NCI-H2107 treated with DMSO at 0.1 percent for 48 hours (cell line): ENCODE results near the gene RAB26.
"Not testable (repeated sequence)": the region's sequence is repeated elsewhere in the genome, so short reads cannot be mapped to it uniquely, and the experiment has no call there.

Experiments used
- DNase-seq: peaks from one replicate; lab custom pipeline; 2025; ENCODE audit not compliant: unreplicated experiment; lab: John Stamatoyannopoulos, UW

The RAB26 gene

GRCh38 chr16:2116428-2116827 lies 32.0 kb upstream of the RAB26 start:
- not testable (repeated sequence) for DNase-seq

DNA sequence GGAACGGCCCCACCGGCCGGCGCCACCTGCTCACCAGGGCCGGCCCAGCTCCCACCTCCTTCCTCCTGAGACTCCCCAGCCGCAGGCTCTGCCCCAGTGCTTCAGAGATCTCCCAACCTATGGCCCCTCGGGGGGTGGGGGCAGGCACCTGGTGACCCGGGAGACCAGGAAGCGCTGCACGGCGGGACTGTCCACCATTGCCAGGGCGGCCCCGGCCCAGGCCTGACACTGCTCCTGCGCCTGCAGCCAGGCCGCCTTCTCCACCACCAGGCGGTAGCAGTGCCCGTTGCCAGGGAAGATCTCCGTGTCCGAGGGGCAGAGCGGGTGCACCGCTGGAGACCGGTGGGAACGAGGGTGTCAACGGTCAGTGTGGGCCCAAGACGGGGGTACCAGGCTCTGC lies 31.1 kb upstream of the RAB26 start:
- not testable (repeated sequence) for DNase-seq

DNA sequence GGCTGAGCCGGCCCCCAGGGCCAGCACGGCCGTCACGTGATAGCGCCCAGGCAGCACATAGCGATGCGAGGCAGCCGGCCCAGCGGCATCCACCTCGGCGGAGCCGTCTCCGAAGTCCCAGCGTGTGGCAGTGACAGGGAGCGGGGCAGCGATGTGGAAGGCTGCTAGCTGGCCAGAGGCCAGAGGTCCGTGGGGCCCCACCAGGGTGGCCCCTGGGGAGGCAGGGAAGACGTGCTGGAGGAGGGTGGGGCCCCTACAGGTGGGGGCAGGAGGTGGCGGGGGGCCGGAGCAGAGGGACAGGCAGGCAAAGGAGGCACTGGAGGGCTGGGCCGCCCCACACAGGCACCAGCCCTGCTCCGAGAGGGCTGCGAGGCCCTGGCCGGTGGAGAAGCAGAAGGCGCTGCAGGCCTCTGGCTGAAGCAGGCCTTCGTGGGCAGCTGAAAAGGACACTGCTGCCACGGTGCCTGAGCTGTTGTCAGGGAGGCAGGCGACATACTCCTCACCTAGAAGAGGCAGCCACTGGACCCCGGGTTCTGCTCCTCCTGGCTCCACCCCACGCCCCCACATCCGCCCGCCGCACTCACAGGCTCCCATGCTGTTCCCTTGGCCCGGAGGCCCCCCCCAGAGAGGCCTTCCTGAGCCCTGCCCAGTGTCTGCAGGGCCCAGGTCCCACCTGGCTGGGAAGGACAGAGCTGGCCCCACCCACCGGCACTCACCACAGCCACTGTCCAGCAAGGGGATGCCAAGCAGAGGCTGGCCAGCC lies 30.3 kb upstream of the RAB26 start:
- not testable (repeated sequence) for DNase-seq

- peak; percentile 53 for DNase-seq
Observed at GRCh38 chr16:2121325-2121724, 27.1 kb upstream of the RAB26 start.

DNA sequence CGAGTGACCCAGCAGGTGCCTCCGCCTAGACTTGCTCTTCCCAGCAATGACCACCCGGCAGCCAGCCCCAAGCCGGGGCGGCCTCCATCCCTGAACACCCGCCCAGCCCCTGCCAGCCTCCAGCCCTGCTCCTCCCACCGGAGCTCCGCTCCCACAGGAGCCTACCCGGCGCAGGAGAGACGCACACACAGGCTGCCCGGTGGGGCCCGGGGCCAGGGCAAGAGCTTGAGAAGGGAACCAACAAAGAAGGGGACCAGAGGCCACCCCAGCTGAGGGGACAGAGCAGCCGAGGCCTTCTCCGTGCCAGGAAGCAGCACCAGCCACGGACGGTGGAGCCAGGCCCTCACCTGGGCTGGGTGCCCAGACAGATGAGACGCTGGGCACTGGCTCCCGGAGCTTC lies 26.6 kb upstream of the RAB26 start:
- DNase-seq, result no peak

- DNase-seq, result no peak
Observed at GRCh38 chr16:2122429-2122828, 26.0 kb upstream of the RAB26 start.

DNA sequence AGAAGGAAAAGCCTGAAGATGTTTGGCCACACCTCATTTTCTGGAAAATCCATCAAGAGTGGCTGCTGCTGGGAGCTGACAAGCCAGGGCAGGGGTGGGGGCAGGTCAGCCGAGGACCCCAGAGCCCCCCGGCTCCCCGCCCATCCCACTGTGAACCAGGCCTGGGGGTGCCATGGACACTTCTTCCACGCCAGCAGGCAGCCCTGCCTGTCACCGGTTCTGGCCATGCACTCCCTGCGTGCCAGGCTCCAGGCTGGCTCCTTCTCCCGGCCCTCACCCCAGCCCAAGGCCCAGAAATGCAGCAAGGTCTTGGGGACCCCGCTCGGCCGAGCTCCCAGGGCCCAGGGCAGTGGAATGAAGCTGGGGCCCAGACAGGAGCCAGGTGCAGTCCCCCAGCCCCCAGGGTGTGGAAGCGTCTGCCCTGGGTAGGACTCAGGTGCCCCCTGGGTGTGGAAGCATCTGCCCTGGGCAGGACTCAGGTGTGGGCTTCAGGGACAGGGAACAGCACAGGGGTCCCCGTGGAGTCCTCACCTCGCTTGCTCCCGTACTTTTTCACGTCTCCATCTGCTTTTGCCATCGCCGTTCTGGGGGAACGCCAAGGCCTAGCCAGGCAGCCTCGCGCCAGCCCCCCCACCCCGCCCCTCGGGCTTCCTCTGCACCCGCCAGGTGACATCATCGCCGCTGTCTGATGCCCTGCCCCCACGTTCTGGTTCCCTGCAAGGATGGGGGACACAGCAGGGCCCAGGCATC lies 25.3 kb upstream of the RAB26 start:
- DNase-seq, result not testable (repeated sequence)

DNA sequence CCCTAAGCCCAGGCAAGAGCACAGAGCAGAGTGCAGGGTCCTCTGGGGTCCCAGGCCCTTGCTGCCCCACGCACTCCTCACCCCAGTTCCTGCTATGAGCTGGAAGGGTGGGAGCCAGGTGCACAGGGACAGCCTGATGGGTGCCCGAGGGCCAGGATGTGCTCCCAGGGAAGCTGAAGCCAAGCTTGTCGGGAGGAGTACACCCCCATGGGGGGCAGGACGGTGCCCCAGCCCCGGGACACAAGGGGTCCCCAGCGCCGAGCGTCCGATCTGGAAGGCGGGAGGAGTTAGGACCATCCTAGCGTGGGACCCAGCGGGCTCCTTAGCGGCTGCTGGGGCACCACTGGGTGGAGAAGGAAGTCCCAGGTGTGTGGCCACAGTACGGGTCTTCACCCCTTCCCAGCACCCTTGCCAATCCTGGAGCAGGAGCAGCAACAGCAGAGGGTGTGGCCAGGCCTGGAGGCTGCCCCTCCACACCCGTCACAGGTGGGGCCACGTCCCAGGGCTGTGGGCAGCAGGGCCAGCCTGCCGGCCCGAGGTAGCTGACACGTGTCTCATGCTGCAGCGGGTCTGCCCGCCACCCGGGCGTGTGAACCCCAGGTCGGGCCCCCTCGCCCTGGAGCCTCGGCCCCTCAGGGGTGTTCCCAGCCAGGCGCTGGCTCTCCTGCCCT lies 24.6 kb upstream of the RAB26 start:
- not testable (repeated sequence) for DNase-seq

DNA sequence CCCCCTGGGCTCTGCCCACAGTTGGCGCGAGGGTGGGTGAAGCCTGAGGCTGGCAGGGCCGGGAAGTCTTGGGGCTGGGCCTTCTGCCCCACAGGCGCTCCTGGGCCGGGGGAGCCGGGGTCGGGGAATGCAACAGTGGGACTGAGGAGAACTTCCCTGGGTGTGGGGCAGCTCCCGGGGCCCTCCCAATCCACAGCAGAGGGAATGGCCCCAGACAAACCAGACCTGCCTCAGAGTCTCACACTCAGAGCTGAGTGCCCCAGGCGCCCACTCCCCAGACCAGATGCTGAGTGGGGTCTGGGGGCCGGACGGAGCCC lies 24.1 kb upstream of the RAB26 start:
- not testable (repeated sequence) for DNase-seq

- DNase-seq, result not testable (repeated sequence)
Observed at GRCh38 chr16:2124694-2125444, 23.6 kb upstream of the RAB26 start.

GRCh38 chr16:2125609-2126008 lies 22.8 kb upstream of the RAB26 start:
- not testable (repeated sequence) for DNase-seq

DNA sequence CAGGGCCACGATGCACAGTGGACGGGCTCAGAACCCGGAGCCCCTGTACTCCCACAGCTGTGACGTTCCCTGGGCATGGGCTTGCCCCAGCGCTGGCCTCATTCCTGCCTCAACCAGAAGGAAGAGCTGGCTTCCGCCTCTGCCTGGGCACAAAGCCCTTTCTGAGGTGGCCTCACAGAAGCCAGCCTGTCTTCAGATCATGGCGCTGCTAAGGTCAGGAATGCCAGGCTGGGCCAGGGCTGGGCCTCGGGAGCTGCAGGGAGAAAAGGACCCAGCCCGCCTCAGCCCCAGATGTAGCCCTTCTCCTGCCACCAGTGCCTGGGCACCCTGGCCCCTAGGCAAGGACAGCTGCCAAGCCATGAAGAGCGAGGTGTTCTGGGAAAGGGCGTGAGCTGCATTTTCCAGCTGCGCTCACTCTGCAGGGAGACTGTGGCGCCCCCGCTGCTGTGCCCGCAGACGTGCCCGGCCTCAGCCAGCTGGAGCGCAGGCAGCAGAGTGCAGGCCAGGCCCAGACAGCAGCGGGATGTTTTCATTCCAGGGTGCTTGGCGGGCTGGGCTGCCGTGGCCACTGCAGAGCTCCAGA lies 22.2 kb upstream of the RAB26 start:
- not testable (repeated sequence) for DNase-seq

DNA sequence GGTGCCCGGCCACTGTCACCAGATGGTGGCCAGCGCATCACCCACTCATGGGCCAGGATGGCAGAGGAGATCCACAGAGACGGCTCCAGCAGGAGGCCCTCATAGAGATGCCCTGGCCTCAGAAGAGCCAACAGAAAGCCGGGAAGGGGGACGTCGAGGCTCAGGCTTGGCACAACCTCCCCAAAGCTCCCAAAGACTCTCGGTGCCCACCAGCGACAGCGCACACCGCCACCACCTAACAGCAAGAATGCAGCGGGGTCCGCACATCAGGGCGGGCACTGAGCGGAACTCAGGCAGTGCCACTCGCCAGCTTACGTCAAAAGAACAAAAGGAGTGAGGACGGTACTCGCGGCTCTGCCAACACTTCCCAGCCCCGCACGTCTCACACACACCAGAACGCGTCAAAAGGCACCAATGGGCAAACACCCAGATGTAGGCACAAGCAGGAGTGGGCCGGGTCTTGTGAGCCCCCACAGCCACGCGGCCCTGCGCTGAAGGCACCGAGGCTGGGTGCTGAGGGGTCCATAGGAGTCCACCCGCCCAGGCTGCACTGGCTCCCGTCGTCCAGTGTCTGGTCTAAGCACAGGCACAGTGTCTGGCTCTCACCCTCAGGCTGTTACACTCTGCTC lies 21.4 kb upstream of the RAB26 start:
- not testable (repeated sequence) for DNase-seq

GRCh38 chr16:2127630-2128280 lies 20.7 kb upstream of the RAB26 start:
- DNase-seq, result peak; percentile 23

DNA sequence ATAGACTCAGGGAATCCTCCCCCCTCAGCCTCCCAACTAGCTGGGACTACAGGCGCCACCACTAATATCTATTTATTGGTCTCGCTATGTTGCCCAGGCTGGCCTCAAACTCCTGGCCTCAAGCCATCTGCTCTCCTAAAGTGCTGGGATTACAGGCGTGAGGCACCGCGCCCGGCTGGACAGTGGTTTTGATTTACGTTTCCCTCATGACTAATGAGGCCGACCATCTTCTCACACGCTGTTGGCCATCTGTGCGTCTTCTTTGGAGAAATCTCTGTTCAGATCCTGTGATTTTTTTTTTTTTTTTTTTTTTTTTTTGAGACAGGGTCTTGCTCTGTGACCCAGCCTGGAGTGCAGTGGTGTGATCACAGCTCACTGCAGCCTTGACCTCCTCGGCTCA lies 19.2 kb upstream of the RAB26 start:
- not testable (repeated sequence) for DNase-seq

DNA sequence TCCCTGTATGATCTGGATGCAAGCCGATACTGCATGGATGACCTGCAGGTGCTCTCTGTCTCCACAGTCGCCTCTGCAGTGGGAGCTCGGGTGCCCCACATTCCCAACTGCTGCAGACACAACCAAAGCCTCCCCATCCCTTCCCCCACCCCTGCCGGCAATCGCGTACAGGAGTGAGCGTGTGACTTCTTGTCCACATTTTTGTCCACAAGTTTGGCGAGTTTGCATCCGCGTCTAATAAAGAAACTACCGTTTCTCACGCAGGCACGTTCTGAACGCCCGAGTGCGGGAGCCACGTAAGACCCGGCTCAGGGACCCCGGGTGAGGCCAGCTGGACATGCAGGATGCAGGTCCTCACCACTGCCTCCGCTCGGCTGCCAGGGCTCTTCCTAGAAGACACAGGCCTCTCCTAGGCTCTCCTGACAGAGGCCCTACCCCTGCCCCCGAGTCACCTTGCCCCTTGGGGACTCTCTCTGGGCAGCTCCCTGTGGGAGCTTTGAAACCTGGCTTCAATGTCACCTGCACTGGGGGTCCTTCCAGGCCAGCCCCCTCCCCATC lies 18.5 kb upstream of the RAB26 start:
- DNase-seq, result not testable (repeated sequence)

DNA sequence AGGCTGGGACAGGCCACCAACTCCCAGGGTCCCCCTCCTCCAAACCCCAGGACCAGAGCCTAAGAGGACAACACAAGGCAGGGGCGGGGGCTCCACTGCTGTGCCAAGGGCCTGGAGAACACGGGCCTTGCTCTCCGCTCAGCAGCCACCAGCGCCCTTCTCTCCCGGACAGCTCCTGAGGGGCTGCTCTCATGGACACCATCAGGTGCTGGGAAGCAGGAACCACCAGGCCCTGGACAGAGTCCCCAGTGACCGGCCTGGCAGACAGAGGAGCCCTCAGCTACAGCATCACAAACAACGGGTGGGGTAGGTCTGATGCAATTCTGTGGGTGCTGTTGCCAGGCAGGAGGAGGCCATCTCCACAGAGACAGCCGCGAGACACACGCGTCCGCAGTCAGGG lies 14.6 kb upstream of the RAB26 start:
- not testable (repeated sequence) for DNase-seq

- not testable (repeated sequence) for DNase-seq
Observed at GRCh38 chr16:2135071-2135470, 13.4 kb upstream of the RAB26 start.

GRCh38 chr16:2135770-2136490 lies 12.5 kb upstream of the RAB26 start, which contains the start of gene PKD1:
PKD1 (minus strand) TSS chr16:2135898; CDS start chr16:2135689, 209 bp downstream.
- peak; percentile 42 for DNase-seq
